HCT116 (cell line): ENCODE measurements around the gene SAYSD1. TPM values are rescaled to one million over a fixed set of nuclear protein-coding genes. Genes with fewer than 3 reads are reported as not detected.

Experiments used
- ATAC-seq: fragments of 200-7000 bp; cut with Tn5 transposase; 2 replicates; pipeline ENCODE4 v1.9.1; 2020; ENCODE audit warnings: mild to moderate bottlenecking, moderate library complexity
- BruUV-seq: library from RNA; stranded (reverse); fragments of 400-500 nt; replicated peaks from 2 replicates; lab custom pipeline; 2021; lab: Mats Ljungman, UMichigan
- CTCF ChIA-PET: fragments of 300-600 bp; sonication (Branson Sonifier 250); formaldehyde crosslinking; loops from one replicate; lab custom pipeline; 2021; ENCODE audit warnings: antibody characterized with exemption; lab: Charles Lee
- POLR2A ChIA-PET: fragments of 300-600, 350-600 bp; sonication (Branson Sonifier 250); formaldehyde crosslinking; loops from one replicate; lab custom pipeline; 2021; ENCODE audit warnings: antibody characterized with exemption; lab: Charles Lee
- RAD21 ChIA-PET, 2 experiments: fragments of 300-600 bp; sonication (Branson Sonifier 250); formaldehyde crosslinking; loops; one replicate each; lab custom pipeline; 2023; ENCODE audit warnings: low total read pairs in 2 of 2; ENCODE audit not compliant: uncharacterized antibody in 2 of 2, unreplicated experiment in 2 of 2, low non-redundant PET in 1 of 2; lab: Charles Lee
- DNase-seq: peaks from one replicate; pipeline ENCODE4 v3.0.0-alpha.2; 2010; ENCODE audit warnings: low read depth, low spot score
- H2AFZ ChIP-seq: fragments of 200-600 bp; shearing (Covaris generic), sonication (generic); 2 replicates; pipeline ENCODE4 v1.6.1; 2017; ENCODE audit warnings: low read depth, mixed run types, mixed read lengths, antibody characterized with exemption, low read length; ENCODE audit not compliant: poor library complexity, severe bottlenecking
- H3K27ac ChIP-seq: 2 replicates; pipeline ENCODE4 v1.5.1; 2012; ENCODE audit warnings: low read depth, low read length
- H3K27me3 ChIP-seq: fragments of 200-600 bp; sonication (generic); 2 replicates; pipeline ENCODE4 v1.6.1; 2016; ENCODE audit warnings: mixed run types, low read length, mixed read lengths; ENCODE audit not compliant: insufficient read depth
- H3K36me3 ChIP-seq, 2 experiments: fragments of 200-500 bp in 1 of 2; fragments of 200-600 bp in 1 of 2; sonication (Bioruptor generic) in 1 of 2; sonication (generic) in 1 of 2; 2 replicates each; pipeline versions ENCODE4 v1.5.1 to v1.6.1; 2014 to 2016; ENCODE audit warnings: low read length in 2 of 2, inconsistent platforms in 1 of 2, mixed read lengths in 1 of 2, mixed run types in 1 of 2; ENCODE audit not compliant: insufficient read depth in 2 of 2, control insufficient read depth in 1 of 2
- H3K4me1 ChIP-seq, 2 experiments: fragments of 200-600 bp in 1 of 2; sonication (generic) in 1 of 2; 2 replicates each; pipeline versions ENCODE4 v1.5.1 to v1.6.1; 2012 to 2017; ENCODE audit warnings: low read length in 2 of 2, inconsistent platforms in 1 of 2, mild to moderate bottlenecking in 1 of 2, mixed read lengths in 1 of 2, mixed run types in 1 of 2, moderate library complexity in 1 of 2; ENCODE audit not compliant: insufficient read depth in 2 of 2, control insufficient read depth in 1 of 2
- H3K4me2 ChIP-seq: fragments of 200-600 bp; sonication (generic); 2 replicates; pipeline ENCODE4 v1.6.1; 2017; ENCODE audit warnings: mixed run types, low read length, mixed read lengths
- H3K4me3 ChIP-seq, 2 experiments: fragments of 200-600 bp in 1 of 2; sonication (generic) in 1 of 2; replicated peaks in 1 of 2; 2 replicates each; pipeline ENCODE4 v1.5.1; 2011 to 2016; ENCODE audit warnings: low read length in 2 of 2, control low read depth in 1 of 2, low read depth in 1 of 2, mild to moderate bottlenecking in 1 of 2, mixed read lengths in 1 of 2, mixed run types in 1 of 2
- H3K79me2 ChIP-seq: fragments of 200-600 bp; sonication (generic); 2 replicates; pipeline ENCODE4 v1.6.1; 2017; ENCODE audit warnings: mild to moderate bottlenecking, mixed run types, low read length, moderate library complexity, mixed read lengths; ENCODE audit not compliant: insufficient read depth
- H3K9ac ChIP-seq: fragments of 200-600 bp; sonication (generic); 2 replicates; pipeline ENCODE4 v1.6.1; 2016; ENCODE audit warnings: low read length, mixed read lengths
- H3K9me2 ChIP-seq: fragments of 200-600 bp; sonication (generic), shearing (Covaris generic); 2 replicates; pipeline ENCODE4 v1.6.1; 2017; ENCODE audit warnings: mixed run types, mild to moderate bottlenecking, moderate library complexity; ENCODE audit not compliant: insufficient read depth
- H3K9me3 ChIP-seq, 2 experiments: fragments of 200-500 bp in 1 of 2; fragments of 200-600 bp in 1 of 2; sonication (Bioruptor generic) in 1 of 2; sonication (generic) in 1 of 2; 2 replicates each; pipeline ENCODE4 v1.6.1; 2014 to 2017; ENCODE audit warnings: low read length in 2 of 2, mixed read lengths in 2 of 2, inconsistent platforms in 1 of 2, low read depth in 1 of 2, mild to moderate bottlenecking in 1 of 2, mixed run types in 1 of 2, moderate library complexity in 1 of 2; ENCODE audit not compliant: control insufficient read depth in 1 of 2, insufficient read depth in 1 of 2
- H4K20me1 ChIP-seq: fragments of 200-600 bp; sonication (generic), shearing (Covaris generic); 2 replicates; pipeline ENCODE4 v1.6.1; 2017; ENCODE audit warnings: mixed run types, mild to moderate bottlenecking, moderate library complexity; ENCODE audit not compliant: insufficient read depth
- ATF3 ChIP-seq: IDR thresholded peaks from 2 replicates; pipeline ENCODE4 v1.6.1; 2012
- CBX3 ChIP-seq: IDR thresholded peaks from 2 replicates; pipeline ENCODE4 v1.6.1; 2012; ENCODE audit warnings: low read depth
- CEBPB ChIP-seq: IDR thresholded peaks from 2 replicates; pipeline ENCODE4 v1.6.1; 2012; ENCODE audit warnings: low read depth
- EGR1 ChIP-seq: IDR thresholded peaks from 2 replicates; pipeline ENCODE4 v1.6.1; 2012; ENCODE audit warnings: low read depth
- ELF1 ChIP-seq: IDR thresholded peaks from 2 replicates; pipeline ENCODE4 v1.6.1; 2012; ENCODE audit warnings: low read depth, borderline replicate concordance
- EZH2 ChIP-seq: fragments of 200-600 bp; sonication (generic); IDR thresholded peaks from 2 replicates; pipeline ENCODE4 v1.6.1; 2017; ENCODE audit warnings: antibody characterized with exemption, mixed run types
- FOSL1 ChIP-seq: IDR thresholded peaks from 2 replicates; pipeline ENCODE4 v1.6.1; 2012; ENCODE audit warnings: low read depth
- MAX ChIP-seq: IDR thresholded peaks from 2 replicates; pipeline ENCODE4 v1.6.1; 2012
- POLR2A ChIP-seq: IDR thresholded peaks from 2 replicates; pipeline ENCODE4 v1.7.0; 2011; ENCODE audit warnings: borderline replicate concordance; ENCODE audit not compliant: insufficient read depth, insufficient read length; ENCODE audit errors: extremely low read depth
- POLR2AphosphoS5 ChIP-seq: IDR thresholded peaks from 2 replicates; pipeline ENCODE4 v1.6.1; 2011; ENCODE audit warnings: mild to moderate bottlenecking, low read depth, low read length, moderate library complexity
- RAD21 ChIP-seq: IDR thresholded peaks from 2 replicates; pipeline ENCODE4 v1.6.1; 2012; ENCODE audit warnings: low read depth, mild to moderate bottlenecking
- SIN3A ChIP-seq: IDR thresholded peaks from 2 replicates; pipeline ENCODE4 v1.6.1; 2012; ENCODE audit warnings: low read depth
- SP1 ChIP-seq: IDR thresholded peaks from 2 replicates; pipeline ENCODE4 v1.6.1; 2012; ENCODE audit warnings: low read depth
- SRF ChIP-seq: IDR thresholded peaks from 2 replicates; pipeline ENCODE4 v1.6.1; 2012; ENCODE audit warnings: low read depth
- TCF7L2 ChIP-seq: IDR thresholded peaks from 2 replicates; pipeline ENCODE4 v1.7.0; 2011; ENCODE audit warnings: borderline replicate concordance, inconsistent platforms; ENCODE audit not compliant: insufficient read depth, insufficient read length; ENCODE audit errors: extremely low read depth
- YY1 ChIP-seq: IDR thresholded peaks from 2 replicates; pipeline ENCODE4 v1.6.1; 2011; ENCODE audit warnings: low read length, low read depth, moderate library complexity, mild to moderate bottlenecking; ENCODE audit not compliant: insufficient replicate concordance; ENCODE audit errors: extremely low read depth
- ZBTB33 ChIP-seq: IDR thresholded peaks from 2 replicates; pipeline ENCODE4 v1.6.1; 2011; ENCODE audit warnings: mild to moderate bottlenecking, low read length, moderate library complexity; ENCODE audit not compliant: insufficient replicate concordance; ENCODE audit errors: extremely low read depth
- ZFX ChIP-seq: fragments of 450-650 bp; IDR thresholded peaks from 2 replicates; pipeline ENCODE4 v1.6.1; 2017
- ZNF274 ChIP-seq: fragments of 200-500 bp; sonication (Bioruptor generic); IDR thresholded peaks from 2 replicates; pipeline ENCODE4 v1.6.1; 2014; ENCODE audit warnings: mild to moderate bottlenecking, low read depth, low read length, inconsistent platforms
- intact Hi-C: fragments of 100-400 bp; cut with micrococcal nuclease; formaldehyde crosslinking; loops from 2 replicates; pipeline ENCODE4 v1.10.0; 2022
- total RNA-seq: library from RNA; stranded (reverse); gene quantifications from one replicate; pipeline ENCODE4 v1.2.1, GENCODE V29; 2021; ENCODE audit not compliant: unreplicated experiment
- TF ChIP-seq, protein P1 (sequence below): IDR thresholded peaks from 2 replicates; pipeline ENCODE4 v1.6.1; 2012; ENCODE audit warnings: low read depth

Gene SAYSD1
- total RNA-seq, 1 experiment from 2014 or later: 10.1 TPM

DNA sequence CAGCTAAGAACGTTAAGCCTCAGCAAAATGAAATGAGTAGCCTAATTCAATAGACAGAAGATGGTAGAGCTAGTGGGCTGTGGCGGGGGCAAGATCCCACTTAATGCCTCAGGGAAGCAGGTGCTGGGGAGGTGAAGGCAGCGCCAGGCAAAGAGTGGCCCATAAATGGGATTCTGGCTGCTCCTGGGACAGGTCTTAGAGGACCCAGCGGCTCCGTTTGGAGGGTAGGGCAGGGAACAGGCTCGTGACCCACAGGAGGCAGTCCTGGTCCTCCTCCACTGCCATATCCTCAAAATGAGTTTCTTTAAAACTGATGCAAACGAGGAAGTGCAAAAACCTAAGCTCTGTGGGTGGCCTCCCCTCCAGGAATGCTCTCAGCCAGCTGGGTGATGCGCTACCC, 32.7 kb downstream of the SAYSD1 start:
- Histone ChIP-seq H3K27ac (no peak overlapping the region), H2AFZ (no peak overlapping the region), H3K27me3 (peaks cover 49% of the 10 kb centered on the region), H3K4me2 (no peak overlapping the region), H3K4me1 (no peaks in the 10 kb centered on the region), H3K4me3 (no peak overlapping the region), H3K9ac (no peak overlapping the region), H3K79me2 (no peaks in the 10 kb centered on the region), H4K20me1 (no peaks in the 10 kb centered on the region), H3K9me2 (no peaks in the 10 kb centered on the region), H3K9me3 (no peaks in the 10 kb centered on the region), H3K36me3 (no peaks in the 10 kb centered on the region)
- no TSS peak for BruUV-seq
- RAD21 ChIA-PET: no interaction called here
- POLR2A ChIA-PET: no interaction called here
- TF ChIP-seq TCF7L2 (no peak), MAX (no peak), POLR2AphosphoS5 (no peak), ATF3 (no peak), ZFX (no peak), FOSL1 (no peak), YY1 (no peak), ELF1 (no peak), EGR1 (no peak), RAD21 (no peak), SIN3A (no peak), ZBTB33 (no peak), EZH2 (no peak), SRF (no peak), ZNF274 (no peak), POLR2A (no peak), CEBPB (no peak), CBX3 (no peak), SP1 (no peak)
- TF ChIP-seq, protein P1, sequence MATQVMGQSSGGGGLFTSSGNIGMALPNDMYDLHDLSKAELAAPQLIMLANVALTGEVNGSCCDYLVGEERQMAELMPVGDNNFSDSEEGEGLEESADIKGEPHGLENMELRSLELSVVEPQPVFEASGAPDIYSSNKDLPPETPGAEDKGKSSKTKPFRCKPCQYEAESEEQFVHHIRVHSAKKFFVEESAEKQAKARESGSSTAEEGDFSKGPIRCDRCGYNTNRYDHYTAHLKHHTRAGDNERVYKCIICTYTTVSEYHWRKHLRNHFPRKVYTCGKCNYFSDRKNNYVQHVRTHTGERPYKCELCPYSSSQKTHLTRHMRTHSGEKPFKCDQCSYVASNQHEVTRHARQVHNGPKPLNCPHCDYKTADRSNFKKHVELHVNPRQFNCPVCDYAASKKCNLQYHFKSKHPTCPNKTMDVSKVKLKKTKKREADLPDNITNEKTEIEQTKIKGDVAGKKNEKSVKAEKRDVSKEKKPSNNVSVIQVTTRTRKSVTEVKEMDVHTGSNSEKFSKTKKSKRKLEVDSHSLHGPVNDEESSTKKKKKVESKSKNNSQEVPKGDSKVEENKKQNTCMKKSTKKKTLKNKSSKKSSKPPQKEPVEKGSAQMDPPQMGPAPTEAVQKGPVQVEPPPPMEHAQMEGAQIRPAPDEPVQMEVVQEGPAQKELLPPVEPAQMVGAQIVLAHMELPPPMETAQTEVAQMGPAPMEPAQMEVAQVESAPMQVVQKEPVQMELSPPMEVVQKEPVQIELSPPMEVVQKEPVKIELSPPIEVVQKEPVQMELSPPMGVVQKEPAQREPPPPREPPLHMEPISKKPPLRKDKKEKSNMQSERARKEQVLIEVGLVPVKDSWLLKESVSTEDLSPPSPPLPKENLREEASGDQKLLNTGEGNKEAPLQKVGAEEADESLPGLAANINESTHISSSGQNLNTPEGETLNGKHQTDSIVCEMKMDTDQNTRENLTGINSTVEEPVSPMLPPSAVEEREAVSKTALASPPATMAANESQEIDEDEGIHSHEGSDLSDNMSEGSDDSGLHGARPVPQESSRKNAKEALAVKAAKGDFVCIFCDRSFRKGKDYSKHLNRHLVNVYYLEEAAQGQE: no peak
- intact Hi-C loops: no loop called here
- DNase-seq (no peak), ATAC-seq (no peak)
- CTCF ChIA-PET: no interaction called here
